IMR-90 (cell line): ENCODE measurements around the gene COL11A2. TPM values are rescaled to one million over a fixed set of nuclear protein-coding genes. Genes with fewer than 3 reads are reported as not detected.

Source experiments
- ATAC-seq: fragments of 200-7000 bp; cut with Tn5 transposase; 2 replicates; pipeline ENCODE4 v1.9.1; 2020; ENCODE audit warnings: low read depth, mild to moderate bottlenecking, moderate library complexity
- BruUV-seq: library from RNA; stranded (reverse); fragments of 400-500 nt; replicated peaks from 2 replicates; lab custom pipeline; 2021; lab: Mats Ljungman, UMichigan
- CTCF ChIA-PET: fragments of 300-600 bp; formaldehyde crosslinking; extraction: SDS; loops from one replicate; lab custom pipeline; 2021; ENCODE audit warnings: antibody characterized with exemption; lab: Yijun Ruan, JAX
- POLR2A ChIA-PET: fragments of 300-600 bp; sonication (Branson Sonifier 250); formaldehyde crosslinking; loops from one replicate; lab custom pipeline; 2022; ENCODE audit warnings: antibody characterized with exemption; ENCODE audit not compliant: unreplicated experiment; lab: Charles Lee
- DNase-seq: peaks from one replicate; pipeline ENCODE4 v3.0.0; 2013
- H2AFZ ChIP-seq: replicated peaks from 2 replicates; pipeline ENCODE3; 2013; ENCODE audit warnings: low read length, mild to moderate bottlenecking; ENCODE audit not compliant: poor library complexity
- H2AK5ac ChIP-seq: 2 replicates; pipeline ENCODE4 v1.6.1; 2013; ENCODE audit warnings: low read depth, low read length, inconsistent platforms
- H2AK9ac ChIP-seq: replicated peaks from 2 replicates; pipeline ENCODE3; 2013; ENCODE audit warnings: mild to moderate bottlenecking, low read depth, low read length, moderate library complexity; ENCODE audit not compliant: poor library complexity
- H2BK120ac ChIP-seq: 2 replicates; pipeline ENCODE4 v1.6.1; 2013; ENCODE audit warnings: low read depth, low read length, inconsistent platforms
- H2BK15ac ChIP-seq: 3 replicates; pipeline ENCODE4 v1.6.1; 2013; ENCODE audit warnings: low read depth, low read length, inconsistent platforms
- H2BK20ac ChIP-seq: 2 replicates; pipeline ENCODE4 v1.6.1; 2013; ENCODE audit warnings: low read depth, mild to moderate bottlenecking, inconsistent platforms, low read length, moderate library complexity
- H2BK5ac ChIP-seq: 2 replicates; pipeline ENCODE4 v1.6.1; 2013; ENCODE audit warnings: mild to moderate bottlenecking, low read depth, low read length, inconsistent platforms; ENCODE audit not compliant: poor library complexity, severe bottlenecking
- H3K14ac ChIP-seq: replicated peaks from 2 replicates; pipeline ENCODE4 v1.6.1; 2013; ENCODE audit warnings: low read depth, low read length, inconsistent platforms
- H3K18ac ChIP-seq: 2 replicates; pipeline ENCODE4 v1.6.1; 2013; ENCODE audit warnings: low read depth, low read length, control low read depth
- H3K23ac ChIP-seq: 2 replicates; pipeline ENCODE4 v1.6.1; 2013; ENCODE audit warnings: low read depth, low read length, inconsistent platforms
- H3K27ac ChIP-seq: 2 replicates; pipeline ENCODE4 v1.5.1; 2013; ENCODE audit warnings: mild to moderate bottlenecking, control low read depth, low read length; ENCODE audit not compliant: insufficient read depth
- H3K27me3 ChIP-seq: 2 replicates; pipeline ENCODE4 v1.6.1; 2013; ENCODE audit warnings: low read length; ENCODE audit not compliant: control insufficient read depth, insufficient read depth
- H3K36me3 ChIP-seq: 2 replicates; pipeline ENCODE4 v1.6.1; 2013; ENCODE audit warnings: low read length, mixed read lengths; ENCODE audit not compliant: control insufficient read depth, insufficient read depth
- H3K4ac ChIP-seq: 2 replicates; pipeline ENCODE4 v1.6.1; 2013; ENCODE audit warnings: low read depth, low read length, inconsistent platforms
- H3K4me1 ChIP-seq: 2 replicates; pipeline ENCODE4 v1.6.1; 2013; ENCODE audit warnings: low read length, mixed read lengths; ENCODE audit not compliant: control insufficient read depth, insufficient read depth
- H3K4me2 ChIP-seq: 2 replicates; pipeline ENCODE4 v1.6.1; 2013; ENCODE audit warnings: low read depth, mild to moderate bottlenecking, control low read depth, low read length, moderate library complexity
- H3K4me3 ChIP-seq: 2 replicates; pipeline ENCODE4 v1.5.1; 2013; ENCODE audit warnings: low read depth, mild to moderate bottlenecking, control low read depth, low read length, moderate library complexity; ENCODE audit not compliant: insufficient read depth
- H3K56ac ChIP-seq: 2 replicates; pipeline ENCODE4 v1.6.1; 2013; ENCODE audit warnings: low read length, inconsistent platforms; ENCODE audit not compliant: insufficient read depth; ENCODE audit errors: extremely low read depth
- H3K79me1 ChIP-seq, 2 experiments: 2 replicates each; pipeline ENCODE4 v1.6.1; 2013; ENCODE audit warnings: low read length in 2 of 2, inconsistent platforms in 1 of 2, low read depth in 1 of 2
- H3K9ac ChIP-seq: 2 replicates; pipeline ENCODE4 v1.6.1; 2013; ENCODE audit warnings: low read depth, low read length, control low read depth
- H3K9me1 ChIP-seq: 2 replicates; pipeline ENCODE4 v1.6.1; 2013; ENCODE audit warnings: low read length, inconsistent platforms; ENCODE audit not compliant: insufficient read depth
- H3K9me3 ChIP-seq: 2 replicates; pipeline ENCODE4 v1.6.1; 2013; ENCODE audit warnings: low read length; ENCODE audit not compliant: control insufficient read depth, insufficient read depth
- H4K20me1 ChIP-seq: 2 replicates; pipeline ENCODE4 v1.6.1; 2013; ENCODE audit warnings: low read length, inconsistent platforms; ENCODE audit not compliant: insufficient read depth
- H4K5ac ChIP-seq: 2 replicates; pipeline ENCODE4 v1.6.1; 2013; ENCODE audit warnings: mild to moderate bottlenecking, low read depth, low read length, control low read depth
- H4K8ac ChIP-seq, 2 experiments: 2 replicates each; pipeline ENCODE4 v1.6.1; 2013; ENCODE audit warnings: low read depth in 2 of 2, low read length in 2 of 2, control low read depth in 1 of 2, inconsistent platforms in 1 of 2
- H4K91ac ChIP-seq: 2 replicates; pipeline ENCODE4 v1.6.1; 2013; ENCODE audit warnings: low read depth, low read length, inconsistent platforms; ENCODE audit not compliant: insufficient read depth
- BHLHE40 ChIP-seq: fragments of 150-350 bp; IDR thresholded peaks from 2 replicates; pipeline ENCODE4 v1.6.1; 2016; ENCODE audit warnings: mild to moderate bottlenecking, low read depth, low read length
- CEBPB ChIP-seq: IDR thresholded peaks from 2 replicates; pipeline ENCODE4 v1.6.1; 2012; ENCODE audit warnings: low read depth, low read length, improper control_type of control experiment
- CHD1 ChIP-seq: IDR thresholded peaks from 2 replicates; pipeline ENCODE4 v1.6.1; 2012; ENCODE audit warnings: low read depth, low read length, improper control_type of control experiment
- FOS ChIP-seq: fragments of 150-350 bp; IDR thresholded peaks from 2 replicates; pipeline ENCODE4 v1.6.1; 2016; ENCODE audit warnings: low read depth, low read length
- MAFK ChIP-seq: IDR thresholded peaks from 2 replicates; pipeline ENCODE4 v1.6.1; 2012; ENCODE audit warnings: low read depth, low read length, improper control_type of control experiment
- MAZ ChIP-seq: IDR thresholded peaks from 2 replicates; pipeline ENCODE4 v1.6.1; 2012; ENCODE audit warnings: low read depth, mild to moderate bottlenecking, low read length, improper control_type of control experiment, moderate library complexity, borderline replicate concordance
- POLR2A ChIP-seq: IDR thresholded peaks from 2 replicates; pipeline ENCODE4 v1.6.1; 2012; ENCODE audit warnings: mild to moderate bottlenecking, low read depth, low read length
- RFX5 ChIP-seq: IDR thresholded peaks from 2 replicates; pipeline ENCODE4 v1.8.0; 2012; ENCODE audit warnings: low read depth, mild to moderate bottlenecking, low read length, moderate library complexity
- USF2 ChIP-seq: fragments of 150-350 bp; IDR thresholded peaks from 2 replicates; pipeline ENCODE4 v1.6.1; 2017; ENCODE audit warnings: mild to moderate bottlenecking, antibody characterized with exemption, low read length, low read depth
- WGBS, 2 experiments: methylation state at CpG; one replicate each; pipeline versions ENCODE4 v1.1.5 to v1.1.7; 2013; ENCODE audit warnings: missing lambda C conversion rate in 2 of 2; ENCODE audit not compliant: insufficient read length in 1 of 2; ENCODE audit errors: extremely low coverage in 2 of 2; 5-methylcytosine and 5-hydroxymethylcytosine counted together
- dilution Hi-C: fragments of 300-500 bp; cut with HindIII; formaldehyde crosslinking; loops from one replicate; pipeline ENCODE4 v1.14.3; 2018; ENCODE audit warnings: low sequenced_read_pairs; ENCODE audit not compliant: unreplicated experiment
- in situ Hi-C: fragments of 300-500 bp; cut with MboI; formaldehyde crosslinking; loops from 3 replicates; pipeline ENCODE4 v1.14.3; 2019; ENCODE audit warnings: low sequenced_read_pairs, inconsistent platforms, mixed read lengths
- intact Hi-C: fragments of 100-400 bp; cut with micrococcal nuclease; formaldehyde crosslinking; loops from 2 replicates; pipeline ENCODE4 v1.10.0; 2022
- polyA plus RNA-seq, 3 experiments: library from polyadenylated mRNA; depleted of rRNA; stranded (reverse); fragments of >200 nt; gene quantifications; 2 replicates each; pipeline ENCODE4 v1.2.3, GENCODE V29; 2012; ENCODE audit warnings: low replicate concordance in 1 of 3
- total RNA-seq: library from RNA; depleted of rRNA; stranded (reverse); fragments of >200 nt; gene quantifications from 2 replicates; pipeline ENCODE4 v1.2.3, GENCODE V29; 2012
- TF ChIP-seq, protein P1 (sequence below): conservative IDR thresholded peaks from 2 replicates; pipeline ENCODE4 v1.5.1; 2012; ENCODE audit warnings: mild to moderate bottlenecking, low read depth, low read length, improper control_type of control experiment
- TF ChIP-seq, protein P2 (sequence below): fragments of 150-350 bp; IDR thresholded peaks from 2 replicates; pipeline ENCODE4 v1.6.1; 2016; ENCODE audit warnings: low read depth, mild to moderate bottlenecking, low read length, moderate library complexity, borderline replicate concordance

Gene COL11A2
- total and polyA plus RNA-seq, 2 of the 4 experiments (the other 2 are of a cell fraction): under 0.01 to 0.38 TPM

DNA sequence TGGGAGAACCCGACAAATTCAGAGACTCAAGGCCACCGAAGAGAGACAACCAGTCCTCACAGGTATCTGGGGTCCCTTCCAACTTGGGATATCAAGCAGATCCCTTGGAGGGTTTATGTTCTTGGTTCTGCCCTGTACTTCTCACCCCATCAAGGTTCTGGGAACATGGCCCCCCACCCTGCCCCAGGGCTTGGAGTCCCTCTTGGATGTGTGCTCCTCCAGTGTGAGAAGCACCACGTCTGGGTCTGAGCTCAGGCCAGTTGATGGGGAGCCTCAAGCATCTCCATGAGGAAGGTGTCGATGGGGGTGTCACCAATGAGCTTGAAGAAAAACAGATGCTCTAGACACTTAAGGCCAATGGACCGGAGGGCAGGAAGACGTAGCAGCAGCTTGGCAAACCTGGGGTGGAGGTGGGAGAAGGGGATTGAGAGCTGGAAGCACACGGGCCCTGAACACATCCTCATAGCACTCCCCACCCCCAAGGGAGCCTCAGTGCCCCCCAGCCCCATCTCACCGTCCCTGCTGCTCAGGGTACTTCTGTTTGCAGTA lies 2.2 kb upstream of the COL11A2 start:
- H2AK9ac ChIP-seq: no peak overlapping the region
- H4K5ac ChIP-seq: no peak overlapping the region
- H3K36me3 ChIP-seq: peaks cover 30% of the 10 kb centered on the region
- H3K9me1 ChIP-seq: peaks cover 4% of the 10 kb centered on the region
- no TSS peak for BruUV-seq
- ChIA-PET POLR2A (no interaction called here), CTCF (no interaction called here)
- no peak overlapping the region for H3K56ac ChIP-seq
- WGBS, 2 experiments: no CpG with 5 or more reads among the region's 8 CpGs
- H3K9ac ChIP-seq: no peak overlapping the region
- H4K8ac ChIP-seq: no peak overlapping the region
- TF ChIP-seq CHD1 (no peak), POLR2A (no peak), MAZ (no peak), USF2 (no peak), RFX5 (no peak), BHLHE40 (no peak), MAFK (no peak), FOS (no peak), CEBPB (no peak)
- TF ChIP-seq, protein P1, sequence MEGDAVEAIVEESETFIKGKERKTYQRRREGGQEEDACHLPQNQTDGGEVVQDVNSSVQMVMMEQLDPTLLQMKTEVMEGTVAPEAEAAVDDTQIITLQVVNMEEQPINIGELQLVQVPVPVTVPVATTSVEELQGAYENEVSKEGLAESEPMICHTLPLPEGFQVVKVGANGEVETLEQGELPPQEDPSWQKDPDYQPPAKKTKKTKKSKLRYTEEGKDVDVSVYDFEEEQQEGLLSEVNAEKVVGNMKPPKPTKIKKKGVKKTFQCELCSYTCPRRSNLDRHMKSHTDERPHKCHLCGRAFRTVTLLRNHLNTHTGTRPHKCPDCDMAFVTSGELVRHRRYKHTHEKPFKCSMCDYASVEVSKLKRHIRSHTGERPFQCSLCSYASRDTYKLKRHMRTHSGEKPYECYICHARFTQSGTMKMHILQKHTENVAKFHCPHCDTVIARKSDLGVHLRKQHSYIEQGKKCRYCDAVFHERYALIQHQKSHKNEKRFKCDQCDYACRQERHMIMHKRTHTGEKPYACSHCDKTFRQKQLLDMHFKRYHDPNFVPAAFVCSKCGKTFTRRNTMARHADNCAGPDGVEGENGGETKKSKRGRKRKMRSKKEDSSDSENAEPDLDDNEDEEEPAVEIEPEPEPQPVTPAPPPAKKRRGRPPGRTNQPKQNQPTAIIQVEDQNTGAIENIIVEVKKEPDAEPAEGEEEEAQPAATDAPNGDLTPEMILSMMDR: no peak
- TF ChIP-seq, protein P2, sequence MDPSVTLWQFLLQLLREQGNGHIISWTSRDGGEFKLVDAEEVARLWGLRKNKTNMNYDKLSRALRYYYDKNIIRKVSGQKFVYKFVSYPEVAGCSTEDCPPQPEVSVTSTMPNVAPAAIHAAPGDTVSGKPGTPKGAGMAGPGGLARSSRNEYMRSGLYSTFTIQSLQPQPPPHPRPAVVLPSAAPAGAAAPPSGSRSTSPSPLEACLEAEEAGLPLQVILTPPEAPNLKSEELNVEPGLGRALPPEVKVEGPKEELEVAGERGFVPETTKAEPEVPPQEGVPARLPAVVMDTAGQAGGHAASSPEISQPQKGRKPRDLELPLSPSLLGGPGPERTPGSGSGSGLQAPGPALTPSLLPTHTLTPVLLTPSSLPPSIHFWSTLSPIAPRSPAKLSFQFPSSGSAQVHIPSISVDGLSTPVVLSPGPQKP: no peak
- no peak overlapping the region for H3K18ac ChIP-seq
- peaks cover 30% of the 10 kb centered on the region for H3K27me3 ChIP-seq
- H2BK15ac ChIP-seq: no peak overlapping the region
- H2BK5ac ChIP-seq: no peak overlapping the region
- intact Hi-C loops (no loop called here), in situ Hi-C loops (no loop called here), dilution Hi-C loops (no loop called here)
- no peak overlapping the region for H3K14ac ChIP-seq
- H2AK5ac ChIP-seq: no peak overlapping the region
- peaks cover 31% of the 10 kb centered on the region; the same call in 1 of the 2 replicates for H4K20me1 ChIP-seq
- H3K4me3 ChIP-seq: no peak overlapping the region
- peaks cover 8 to 43% of the 10 kb centered on the region in 2 experiments; a peak in 3 of 4 replicates for H3K79me1 ChIP-seq
- no peak for DNase-seq
- H4K91ac ChIP-seq: no peak overlapping the region
- H2AFZ ChIP-seq: no peak overlapping the region
- H3K27ac ChIP-seq: no peak overlapping the region
- H3K4me2 ChIP-seq: no peak overlapping the region
- peaks cover 4% of the 10 kb centered on the region; the same call in 1 of the 2 replicates for H3K4me1 ChIP-seq
- ATAC-seq: no peak
- H3K4ac ChIP-seq: no peak overlapping the region
- no peaks in the 10 kb centered on the region for H3K9me3 ChIP-seq
- no peak overlapping the region for H2BK20ac ChIP-seq
- no peak overlapping the region for H2BK120ac ChIP-seq
- H3K23ac ChIP-seq: no peak overlapping the region
